ENCODE measurements around the gene CTBP2. TPM values are rescaled to one million over a fixed set of nuclear protein-coding genes. Genes with fewer than 3 reads are reported as not detected.

Gene CTBP2
- total RNA-seq, 2 experiments from 2014 or later = 0.15 to 0.43 TPM

- POLR2A ChIA-PET = no interaction called here
- Mint-ChIP-seq H3K27ac (no peak overlapping the region), H3K4me3 (peak overlapping the region; percentile 56), H3K9me3 (no peaks in the 10 kb centered on the region), H3K4me1 (peaks cover 4% of the 10 kb centered on the region), H3K36me3 (ENCODE audit: low read depth) (no peaks in the 10 kb centered on the region), H3K27me3 (peaks cover 54% of the 10 kb centered on the region)
- CTCF ChIA-PET = no interaction called here
- DNase-seq = no peak
Measured at GRCh38 chr10:125158601-125159485, 1.5 kb downstream of the CTBP2 start.

GRCh38 chr10:125158275-125158600, 2.1 kb downstream of the CTBP2 start:
- CTCF ChIA-PET = no interaction called here
- Mint-ChIP-seq H3K4me1 (peaks cover 4% of the 10 kb centered on the region), H3K9me3 (no peaks in the 10 kb centered on the region), H3K36me3 (ENCODE audit: low read depth) (no peaks in the 10 kb centered on the region), H3K4me3 (peak overlapping the region; percentile 56), H3K27ac (no peak overlapping the region), H3K27me3 (peaks cover 60% of the 10 kb centered on the region)
- no peak for DNase-seq
- POLR2A ChIA-PET = no interaction called here

- ChIA-PET CTCF (no interaction called here), POLR2A (no interaction called here)
Measured at GRCh38 chr10:125157505-125157904, 2.9 kb downstream of the CTBP2 start.

GRCh38 chr10:125156739-125157480, 3.5 kb downstream of the CTBP2 start:
- ChIA-PET CTCF (no interaction called here), POLR2A (no interaction called here)
- Mint-ChIP-seq H3K27ac (no peak overlapping the region), H3K36me3 (ENCODE audit: low read depth) (no peaks in the 10 kb centered on the region), H3K27me3 (peaks cover 59% of the 10 kb centered on the region), H3K9me3 (no peaks in the 10 kb centered on the region), H3K4me1 (peaks cover 4% of the 10 kb centered on the region), H3K4me3 (no peak overlapping the region)
- DNase-seq = no peak

More at GRCh38 chr10:125157505-125157904, 2.9 kb downstream of the CTBP2 start:
- Mint-ChIP-seq H3K4me1 (peaks cover 4% of the 10 kb centered on the region), H3K27me3 (peaks cover 59% of the 10 kb centered on the region), H3K36me3 (ENCODE audit: low read depth) (no peaks in the 10 kb centered on the region), H3K27ac (no peak overlapping the region), H3K4me3 (peak overlapping the region; percentile 9), H3K9me3 (no peaks in the 10 kb centered on the region)
- no peak for DNase-seq

- ChIA-PET POLR2A (no interaction called here), CTCF (no interaction called here)
- H3K36me3 Mint-ChIP-seq (ENCODE audit: low read depth) = no peaks in the 10 kb centered on the region
- H3K9me3 Mint-ChIP-seq = no peaks in the 10 kb centered on the region
- peaks cover 4% of the 10 kb centered on the region for H3K4me1 Mint-ChIP-seq
- H3K27me3 Mint-ChIP-seq = peaks cover 59% of the 10 kb centered on the region
- no peak overlapping the region for H3K4me3 Mint-ChIP-seq
- no peak for DNase-seq
- no peak overlapping the region for H3K27ac Mint-ChIP-seq
Measured at GRCh38 chr10:125156196-125156595, 4.2 kb downstream of the CTBP2 start.

- ChIA-PET POLR2A (no interaction called here), CTCF (no interaction called here)
Measured at GRCh38 chr10:125155101-125155500, 5.3 kb downstream of the CTBP2 start.

GRCh38 chr10:125154529-125154928, 5.8 kb downstream of the CTBP2 start:
- Mint-ChIP-seq H3K9me3 (no peaks in the 10 kb centered on the region), H3K36me3 (ENCODE audit: low read depth) (no peaks in the 10 kb centered on the region), H3K27me3 (peaks cover 70% of the 10 kb centered on the region), H3K4me1 (peaks cover 4% of the 10 kb centered on the region), H3K4me3 (no peak overlapping the region), H3K27ac (no peak overlapping the region)
- CTCF ChIA-PET = no interaction called here
- DNase-seq = no peak
- POLR2A ChIA-PET = no interaction called here

More at GRCh38 chr10:125155101-125155500, 5.3 kb downstream of the CTBP2 start:
- no peaks in the 10 kb centered on the region for H3K36me3 Mint-ChIP-seq (ENCODE audit: low read depth)
- H3K9me3 Mint-ChIP-seq = no peaks in the 10 kb centered on the region
- no peak for DNase-seq
- no peak overlapping the region for H3K27ac Mint-ChIP-seq
- peaks cover 4% of the 10 kb centered on the region for H3K4me1 Mint-ChIP-seq
- H3K4me3 Mint-ChIP-seq = no peak overlapping the region
- H3K27me3 Mint-ChIP-seq = peaks cover 65% of the 10 kb centered on the region

- H3K4me1 Mint-ChIP-seq = peaks cover 4% of the 10 kb centered on the region
- no peaks in the 10 kb centered on the region for H3K36me3 Mint-ChIP-seq (ENCODE audit: low read depth)
- no peaks in the 10 kb centered on the region for H3K9me3 Mint-ChIP-seq
- no peak overlapping the region for H3K4me3 Mint-ChIP-seq
- CTCF ChIA-PET = no interaction called here
- peaks cover 70% of the 10 kb centered on the region for H3K27me3 Mint-ChIP-seq
- no peak for DNase-seq
- POLR2A ChIA-PET = no interaction called here
- H3K27ac Mint-ChIP-seq = no peak overlapping the region
Measured at GRCh38 chr10:125153703-125154490, 6.5 kb downstream of the CTBP2 start.

- no peaks in the 10 kb centered on the region for H3K4me1 Mint-ChIP-seq
- H3K9me3 Mint-ChIP-seq = no peaks in the 10 kb centered on the region
- DNase-seq = no peak
- ChIA-PET CTCF (no interaction called here), POLR2A (no interaction called here)
- H3K36me3 Mint-ChIP-seq (ENCODE audit: low read depth) = no peaks in the 10 kb centered on the region
- H3K4me3 Mint-ChIP-seq = no peak overlapping the region
- peaks cover 69% of the 10 kb centered on the region for H3K27me3 Mint-ChIP-seq
- no peak overlapping the region for H3K27ac Mint-ChIP-seq
Measured at GRCh38 chr10:125152450-125153368, 7.7 kb downstream of the CTBP2 start.

GRCh38 chr10:125151553-125152449, 8.6 kb downstream of the CTBP2 start:
- Mint-ChIP-seq H3K27me3 (peaks cover 65% of the 10 kb centered on the region), H3K4me3 (no peak overlapping the region), H3K27ac (no peak overlapping the region), H3K4me1 (no peaks in the 10 kb centered on the region), H3K36me3 (ENCODE audit: low read depth) (no peaks in the 10 kb centered on the region), H3K9me3 (no peaks in the 10 kb centered on the region)
- no peak for DNase-seq
- ChIA-PET POLR2A (no interaction called here), CTCF (no interaction called here)

GRCh38 chr10:125151170-125151552, 9.2 kb downstream of the CTBP2 start:
- ChIA-PET CTCF (no interaction called here), POLR2A (no interaction called here)
- H3K27me3 Mint-ChIP-seq = peaks cover 64% of the 10 kb centered on the region
- no peak for DNase-seq
- H3K4me1 Mint-ChIP-seq = no peaks in the 10 kb centered on the region
- no peak overlapping the region for H3K4me3 Mint-ChIP-seq
- H3K36me3 Mint-ChIP-seq (ENCODE audit: low read depth) = no peaks in the 10 kb centered on the region
- no peaks in the 10 kb centered on the region for H3K9me3 Mint-ChIP-seq
- no peak overlapping the region for H3K27ac Mint-ChIP-seq
